HG03045 (cell line): Measurements from ENCODE around the gene SEPTIN1.
"Not testable (repeated sequence)": the region's sequence is repeated elsewhere in the genome, so short reads cannot be mapped to it uniquely, and the experiment has no call there.

Experiments used
- ATAC-seq: cut with Tn5 transposase; IDR thresholded peaks from one replicate; pipeline ENCODE4 v1.9.1; 2021; ENCODE audit warnings: mild to moderate bottlenecking, moderate library complexity; ENCODE audit not compliant: unreplicated experiment

Gene SEPTIN1

DNA sequence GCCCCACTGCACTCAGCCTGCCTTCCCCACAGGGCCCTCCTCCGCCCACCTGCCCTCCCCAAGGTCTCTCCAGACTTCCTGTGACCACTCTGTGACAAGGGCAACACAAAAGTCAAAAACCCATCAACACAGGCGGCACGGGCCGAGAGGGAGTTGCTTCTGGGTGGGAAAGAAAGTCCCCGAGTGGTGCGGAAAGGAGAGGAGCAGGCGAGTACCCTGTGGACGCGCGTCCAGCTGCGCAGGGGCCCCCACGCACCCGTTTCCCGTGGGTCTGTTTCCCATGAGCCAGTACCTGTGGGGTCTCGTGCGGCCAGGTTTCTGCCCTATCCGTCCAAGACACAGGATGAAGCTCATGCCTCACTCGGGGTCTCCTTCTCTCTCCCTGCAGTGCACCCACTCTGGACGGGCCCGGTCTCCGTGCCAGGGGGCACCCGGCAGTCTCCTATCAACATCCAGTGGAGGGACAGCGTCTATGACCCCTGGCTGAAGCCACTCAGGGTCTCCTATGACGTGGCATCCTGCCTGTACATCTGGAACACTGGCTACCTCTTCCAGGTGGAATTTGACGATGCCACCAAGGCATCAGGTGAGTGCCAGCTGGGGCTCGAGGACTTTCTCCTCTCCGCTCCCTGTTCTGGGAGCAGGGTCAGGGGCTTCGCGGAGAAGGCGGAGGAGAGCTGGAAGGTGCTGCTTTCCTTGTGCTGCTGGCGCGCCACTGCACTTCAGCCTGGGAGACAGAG lies 39.4 kb downstream of the SEPTIN1 start:
- ATAC-seq, result no peak

DNA sequence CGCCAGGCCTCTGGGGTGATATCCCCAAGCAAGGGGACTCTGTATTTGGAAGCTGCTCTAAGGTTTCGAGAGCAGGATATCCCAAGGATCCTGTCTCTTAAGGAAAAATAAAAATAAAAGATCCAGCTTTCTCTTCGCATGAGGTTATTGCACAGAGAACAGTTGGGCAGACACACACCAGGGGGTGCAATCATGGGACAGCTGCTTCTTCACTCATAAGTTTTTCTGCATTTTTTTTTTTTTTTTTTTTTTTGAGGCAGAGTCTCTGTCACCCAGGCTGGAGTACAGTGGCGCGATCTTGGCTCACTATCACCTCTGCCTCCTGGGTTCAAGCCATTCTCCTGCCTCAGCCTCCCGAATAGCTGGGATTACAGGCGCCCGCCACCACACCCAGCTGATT lies 40.4 kb downstream of the SEPTIN1 start:
- ATAC-seq, result not testable (repeated sequence)

DNA sequence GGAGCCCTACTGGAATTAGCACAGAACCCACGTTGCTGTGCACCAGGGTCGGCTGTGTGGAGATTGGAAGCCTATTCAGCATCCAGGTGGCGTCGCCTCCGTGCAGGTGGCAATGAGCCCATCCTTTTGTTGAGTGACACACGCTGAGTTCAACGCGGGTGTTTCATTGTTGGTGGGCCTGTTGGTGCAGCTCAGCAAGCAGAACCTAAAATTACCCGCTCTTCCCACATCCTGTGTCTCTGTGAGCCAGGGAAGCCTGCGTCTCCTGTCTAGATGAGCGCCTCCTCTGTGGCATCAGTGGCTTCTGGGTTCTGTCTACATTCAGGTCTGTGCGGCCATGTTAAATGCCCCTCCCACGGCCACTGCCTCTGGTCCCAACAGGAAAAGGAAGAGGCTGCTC lies 41.7 kb downstream of the SEPTIN1 start:
- ATAC-seq, result no peak

DNA sequence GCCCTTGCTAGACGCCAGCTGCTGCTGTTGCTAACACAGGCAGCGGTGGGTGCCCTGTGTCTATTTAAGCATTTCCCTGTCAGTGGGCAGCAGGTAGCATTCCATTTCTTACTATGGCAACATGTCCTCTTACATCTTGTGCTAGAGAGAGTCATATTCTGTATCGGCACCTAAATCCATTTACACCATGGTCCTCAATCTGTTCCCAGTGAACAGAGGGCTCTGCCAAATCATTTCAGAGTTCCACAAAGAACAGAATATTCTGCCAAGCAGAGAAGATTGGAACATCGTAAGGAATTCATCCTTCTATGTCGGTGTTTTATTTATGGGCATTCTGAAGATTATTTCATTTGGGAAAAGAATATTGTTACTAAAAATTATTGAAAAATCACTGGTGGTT lies 43.6 kb downstream of the SEPTIN1 start:
- not testable (repeated sequence) for ATAC-seq

DNA sequence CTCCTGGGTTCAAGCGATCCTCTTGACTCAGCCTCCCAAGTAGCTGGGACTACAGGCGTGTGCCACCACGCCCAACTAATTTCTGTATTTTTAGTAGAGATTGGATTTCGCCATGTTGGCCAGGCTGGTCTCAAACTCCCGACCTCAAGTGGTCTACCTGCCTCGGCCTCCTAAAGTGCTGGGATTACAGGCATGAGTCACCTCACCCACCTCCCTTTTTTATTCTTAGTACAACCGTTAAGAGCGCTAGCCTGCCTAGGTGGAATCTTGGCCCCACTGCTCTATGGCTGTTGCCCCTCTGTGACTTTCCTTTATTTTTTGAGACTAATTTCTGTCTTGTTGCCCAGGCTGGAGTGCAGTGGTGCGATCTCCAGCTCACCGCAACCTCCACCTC lies 44.4 kb downstream of the SEPTIN1 start:
- ATAC-seq, result not testable (repeated sequence)

DNA sequence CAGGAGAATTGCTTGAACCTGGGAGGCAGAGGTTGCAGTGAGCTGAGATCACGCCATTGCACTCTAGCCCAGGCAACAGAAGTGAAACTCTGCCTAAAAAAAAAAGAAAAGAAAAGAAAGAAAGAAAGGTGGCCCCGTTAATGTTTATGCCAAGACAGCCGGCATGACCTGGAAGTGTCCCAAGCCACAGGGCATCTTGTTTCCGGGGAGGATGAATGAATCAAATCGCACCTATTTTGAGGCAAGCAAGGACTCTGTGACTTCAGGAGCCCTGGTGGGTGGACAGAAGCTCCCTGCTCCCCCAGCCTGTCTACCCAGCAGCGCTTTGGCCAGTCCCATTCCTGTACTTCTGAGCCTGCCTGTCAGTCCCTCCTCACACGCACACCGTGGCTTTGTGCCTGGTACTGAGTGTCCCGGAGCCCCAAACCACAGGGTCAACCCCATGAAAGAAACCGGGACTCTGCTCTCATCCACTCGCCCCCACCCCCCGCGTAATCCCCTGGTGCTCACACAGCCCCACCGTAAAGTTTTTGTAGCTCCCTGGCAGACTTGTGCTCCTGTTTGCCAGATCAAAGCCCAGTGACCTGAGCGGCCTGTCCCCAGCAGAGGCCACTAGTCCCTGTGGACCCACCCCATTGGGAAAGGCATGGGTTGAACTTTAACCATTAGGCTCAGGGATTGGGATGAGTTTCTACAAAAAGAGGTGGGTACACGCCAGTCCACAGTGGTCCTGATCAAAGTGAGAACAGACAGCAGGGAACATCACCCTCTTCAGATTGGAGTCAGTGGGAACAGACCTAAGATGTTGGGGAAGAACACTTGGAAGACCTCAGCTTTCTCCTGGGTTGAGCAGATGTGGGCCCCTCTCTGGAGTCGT lies 46.5 kb downstream of the SEPTIN1 start:
- ATAC-seq, result peak; percentile 7

DNA sequence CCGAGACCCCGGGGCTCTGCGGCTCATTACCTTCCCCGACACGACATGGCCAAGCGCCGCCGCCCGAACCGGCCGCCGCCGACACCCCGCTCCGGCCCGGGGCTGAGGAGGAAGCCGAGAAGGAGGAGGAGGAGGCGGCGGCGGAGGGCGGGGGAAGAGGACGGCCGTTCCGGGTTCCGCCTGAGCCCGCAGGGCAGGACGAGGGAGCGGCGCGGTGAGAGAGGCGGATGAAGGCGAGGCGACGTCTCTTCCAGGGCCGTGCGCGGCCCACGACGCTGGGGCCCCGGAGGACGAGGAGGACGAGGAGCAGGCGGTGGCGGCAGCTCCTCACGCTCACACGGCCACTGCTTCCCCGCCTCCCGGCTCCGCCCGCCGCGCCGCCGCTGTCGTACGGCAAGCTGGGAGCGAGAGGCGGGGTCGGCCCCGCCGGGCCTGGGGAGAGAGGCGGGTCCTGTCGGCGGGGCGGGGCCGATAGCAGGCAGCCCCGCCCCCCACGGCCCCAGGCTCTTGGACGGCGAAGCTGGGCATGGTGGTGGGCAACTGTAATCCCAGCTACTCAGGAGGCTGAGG lies 47.2 kb downstream of the SEPTIN1 start:
- ATAC-seq, result peak; percentile 72

DNA sequence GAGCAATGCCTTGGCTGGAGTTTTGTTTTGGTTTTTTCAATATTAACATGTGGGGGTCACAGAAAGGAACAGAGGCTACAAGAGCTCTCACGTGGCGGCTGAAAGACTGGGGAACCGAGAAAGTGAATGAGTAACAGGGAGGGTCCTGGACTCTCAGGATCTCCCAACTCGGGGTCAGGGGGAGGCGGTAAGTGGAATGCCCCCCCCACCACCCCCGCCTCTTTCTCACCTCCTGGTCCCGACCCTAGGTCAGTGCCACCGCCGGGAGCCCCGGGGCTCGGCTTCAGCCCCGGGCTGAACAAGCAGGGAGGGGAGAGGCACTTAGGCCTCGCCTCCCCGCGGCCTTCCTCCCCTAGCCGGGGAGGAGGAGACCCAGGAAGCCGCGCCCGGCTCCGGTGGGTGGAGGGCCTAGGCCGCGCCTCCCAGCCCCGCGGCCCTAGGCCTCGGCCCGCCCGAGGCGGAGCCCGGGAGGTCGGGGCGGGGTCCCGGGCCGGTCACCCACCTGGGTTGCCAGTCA lies 47.8 kb downstream of the SEPTIN1 start:
- peak; percentile 88 for ATAC-seq
